ENCODE results near the gene REXO4.

Gene REXO4

DNA sequence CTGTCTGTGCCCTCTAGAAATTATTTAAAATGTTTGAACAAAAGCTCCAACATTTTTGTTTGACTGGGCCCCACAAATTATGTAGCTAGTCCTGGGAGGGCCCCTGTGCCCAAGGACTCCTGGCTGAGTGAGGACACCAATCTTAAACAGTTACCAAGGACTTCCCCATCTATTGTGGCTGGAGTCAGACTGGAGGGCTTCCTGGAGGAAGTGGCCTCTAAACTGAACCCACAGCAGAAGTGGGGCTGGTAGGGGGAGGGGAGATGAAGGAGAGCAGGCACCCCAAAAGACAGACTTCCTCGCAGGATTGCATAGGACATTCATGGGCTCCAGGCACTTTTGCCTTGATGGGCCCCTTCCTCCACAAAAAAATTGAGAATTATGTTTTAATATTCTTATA, 12.4 kb upstream of the REXO4 start:
- TF ChIP-seq, protein P1, sequence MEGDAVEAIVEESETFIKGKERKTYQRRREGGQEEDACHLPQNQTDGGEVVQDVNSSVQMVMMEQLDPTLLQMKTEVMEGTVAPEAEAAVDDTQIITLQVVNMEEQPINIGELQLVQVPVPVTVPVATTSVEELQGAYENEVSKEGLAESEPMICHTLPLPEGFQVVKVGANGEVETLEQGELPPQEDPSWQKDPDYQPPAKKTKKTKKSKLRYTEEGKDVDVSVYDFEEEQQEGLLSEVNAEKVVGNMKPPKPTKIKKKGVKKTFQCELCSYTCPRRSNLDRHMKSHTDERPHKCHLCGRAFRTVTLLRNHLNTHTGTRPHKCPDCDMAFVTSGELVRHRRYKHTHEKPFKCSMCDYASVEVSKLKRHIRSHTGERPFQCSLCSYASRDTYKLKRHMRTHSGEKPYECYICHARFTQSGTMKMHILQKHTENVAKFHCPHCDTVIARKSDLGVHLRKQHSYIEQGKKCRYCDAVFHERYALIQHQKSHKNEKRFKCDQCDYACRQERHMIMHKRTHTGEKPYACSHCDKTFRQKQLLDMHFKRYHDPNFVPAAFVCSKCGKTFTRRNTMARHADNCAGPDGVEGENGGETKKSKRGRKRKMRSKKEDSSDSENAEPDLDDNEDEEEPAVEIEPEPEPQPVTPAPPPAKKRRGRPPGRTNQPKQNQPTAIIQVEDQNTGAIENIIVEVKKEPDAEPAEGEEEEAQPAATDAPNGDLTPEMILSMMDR (IDR thresholded peaks at IDR 0.05; ENCODE audit: extremely low read depth, insufficient read depth, missing control alignments) = no peak
- in situ Hi-C loops (cut with MboI; ENCODE audit: low pct_unique_long_range_greater_than_20kb, low sequenced_read_pairs, unreplicated experiment) = no loop called here
- no peak for DNase-seq (ENCODE audit: low spot score)

- TF ChIP-seq, protein P1 (IDR thresholded peaks at IDR 0.05; ENCODE audit: extremely low read depth, insufficient read depth, missing control alignments) = peak; percentile 48
- in situ Hi-C loops (cut with MboI; ENCODE audit: low pct_unique_long_range_greater_than_20kb, low sequenced_read_pairs, unreplicated experiment) = no loop called here
- DNase-seq (ENCODE audit: low spot score) = peak; percentile 83
Measured at GRCh38 chr9:133429641-133430161, 11.9 kb upstream of the REXO4 start.

GRCh38 chr9:133429214-133429613, 11.4 kb upstream of the REXO4 start:
- no peak for DNase-seq (ENCODE audit: low spot score)
- TF ChIP-seq, protein P1 (IDR thresholded peaks at IDR 0.05; ENCODE audit: extremely low read depth, insufficient read depth, missing control alignments) = no peak
- in situ Hi-C loops (cut with MboI; ENCODE audit: low pct_unique_long_range_greater_than_20kb, low sequenced_read_pairs, unreplicated experiment) = no loop called here

GRCh38 chr9:133428617-133429101, 10.8 kb upstream of the REXO4 start:
- in situ Hi-C loops (cut with MboI; ENCODE audit: low pct_unique_long_range_greater_than_20kb, low sequenced_read_pairs, unreplicated experiment) = no loop called here

GRCh38 chr9:133427658-133428348, 10.0 kb upstream of the REXO4 start:
- peak; percentile 36 for DNase-seq (ENCODE audit: low spot score)
- TF ChIP-seq, protein P1 (IDR thresholded peaks at IDR 0.05; ENCODE audit: extremely low read depth, insufficient read depth, missing control alignments) = no peak
- in situ Hi-C loops (cut with MboI; ENCODE audit: low pct_unique_long_range_greater_than_20kb, low sequenced_read_pairs, unreplicated experiment) = no loop called here

More at GRCh38 chr9:133428617-133429101, 10.8 kb upstream of the REXO4 start:
- TF ChIP-seq, protein P1 (IDR thresholded peaks at IDR 0.05; ENCODE audit: extremely low read depth, insufficient read depth, missing control alignments) = peak; percentile 34
- peak; percentile 89 for DNase-seq (ENCODE audit: low spot score)

DNA sequence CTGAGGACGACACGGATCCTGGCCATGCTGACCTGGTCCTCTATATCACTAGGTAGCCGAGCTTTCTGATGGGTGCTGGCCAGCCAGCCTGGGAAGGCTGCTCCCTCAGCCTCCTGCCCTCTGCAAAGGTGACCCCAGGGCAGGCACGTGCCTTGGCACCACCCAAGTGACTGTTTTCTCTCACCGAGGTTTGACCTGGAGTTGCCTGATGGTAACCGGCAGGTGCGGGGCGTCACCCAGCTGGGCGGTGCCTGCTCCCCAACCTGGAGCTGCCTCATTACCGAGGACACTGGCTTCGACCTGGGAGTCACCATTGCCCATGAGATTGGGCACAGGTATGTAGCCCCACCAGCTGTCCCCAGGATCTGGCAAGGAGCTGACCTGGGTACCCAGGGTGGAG, 8.2 kb upstream of the REXO4 start:
- TF ChIP-seq, protein P1 (IDR thresholded peaks at IDR 0.05; ENCODE audit: extremely low read depth, insufficient read depth, missing control alignments) = no peak
- no peak for DNase-seq (ENCODE audit: low spot score)
- in situ Hi-C loops (cut with MboI; ENCODE audit: low pct_unique_long_range_greater_than_20kb, low sequenced_read_pairs, unreplicated experiment) = no loop called here
